ENCODE measurements around the gene TNPO3.
"Not testable (repeated sequence)": the region's sequence is repeated elsewhere in the genome, so short reads cannot be mapped to it uniquely, and the experiment has no call there.

Gene TNPO3

GRCh38 chr7:128916643-128916915 is 138.3 kb downstream of the TNPO3 start:
- DNase-seq (ENCODE audit: low read depth) = no peak
- TF ChIP-seq CTCF (IDR thresholded peaks at IDR 0.05; ENCODE audit: control insufficient read depth, extremely low read depth, insufficient read depth) = no peak
- no peak overlapping the region for H3K4me3 ChIP-seq (ENCODE audit: low read depth, low read length)

DNA sequence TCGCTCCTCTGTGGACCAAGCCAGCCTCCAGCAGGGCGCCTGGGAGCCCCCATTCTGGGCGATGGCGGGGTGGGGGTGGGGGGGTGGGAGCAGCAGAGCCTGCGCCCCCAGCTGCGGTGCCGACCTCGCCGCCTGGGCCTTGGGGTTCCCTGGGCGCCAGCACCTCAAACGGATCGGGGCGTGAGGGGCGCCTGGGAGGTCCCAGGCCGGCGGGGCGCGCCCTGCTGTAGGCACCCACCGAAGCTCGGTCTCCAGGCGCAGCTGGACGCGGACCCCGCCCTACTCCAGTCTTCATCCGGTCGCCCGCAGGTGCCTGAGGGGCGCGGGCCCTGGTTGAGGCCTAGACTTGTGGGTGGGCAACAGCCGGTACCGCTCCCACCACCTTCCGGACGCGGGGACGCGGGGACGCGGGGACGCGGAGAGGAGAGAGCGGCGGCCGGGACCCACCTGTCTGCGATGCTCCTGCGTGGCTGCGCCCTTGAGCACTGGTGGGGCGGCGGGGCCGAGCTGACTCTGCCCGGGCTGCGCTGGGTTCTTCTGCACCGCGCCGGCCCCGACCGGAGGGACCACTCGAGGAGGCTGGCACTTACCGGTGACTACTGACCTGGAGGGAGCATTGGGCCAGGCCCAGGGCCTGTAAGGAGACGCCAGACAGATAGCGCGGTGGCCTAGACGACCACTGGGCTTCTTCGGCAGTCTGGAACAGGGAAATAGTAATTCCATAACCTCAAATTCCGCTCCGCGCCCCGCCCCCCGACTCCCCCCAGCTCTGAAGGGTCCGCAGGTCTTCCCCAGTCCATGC is 138.9 kb downstream of the TNPO3 start:
- no peak for TF ChIP-seq CTCF (IDR thresholded peaks at IDR 0.05; ENCODE audit: control insufficient read depth, extremely low read depth, insufficient read depth)
- no peak overlapping the region for H3K4me3 ChIP-seq (ENCODE audit: low read depth, low read length)
- no peak for DNase-seq (ENCODE audit: low read depth)

GRCh38 chr7:128915271-128915819 is 139.6 kb downstream of the TNPO3 start:
- no peak for TF ChIP-seq CTCF (IDR thresholded peaks at IDR 0.05; ENCODE audit: control insufficient read depth, extremely low read depth, insufficient read depth)
- H3K4me3 ChIP-seq (ENCODE audit: low read depth, low read length) = no peak overlapping the region
- no peak for DNase-seq (ENCODE audit: low read depth)

GRCh38 chr7:128914566-128915151 is 140.3 kb downstream of the TNPO3 start:
- DNase-seq (ENCODE audit: low read depth) = no peak
- no peak for TF ChIP-seq CTCF (IDR thresholded peaks at IDR 0.05; ENCODE audit: control insufficient read depth, extremely low read depth, insufficient read depth)
- H3K4me3 ChIP-seq (ENCODE audit: low read depth, low read length) = no peak overlapping the region

DNA sequence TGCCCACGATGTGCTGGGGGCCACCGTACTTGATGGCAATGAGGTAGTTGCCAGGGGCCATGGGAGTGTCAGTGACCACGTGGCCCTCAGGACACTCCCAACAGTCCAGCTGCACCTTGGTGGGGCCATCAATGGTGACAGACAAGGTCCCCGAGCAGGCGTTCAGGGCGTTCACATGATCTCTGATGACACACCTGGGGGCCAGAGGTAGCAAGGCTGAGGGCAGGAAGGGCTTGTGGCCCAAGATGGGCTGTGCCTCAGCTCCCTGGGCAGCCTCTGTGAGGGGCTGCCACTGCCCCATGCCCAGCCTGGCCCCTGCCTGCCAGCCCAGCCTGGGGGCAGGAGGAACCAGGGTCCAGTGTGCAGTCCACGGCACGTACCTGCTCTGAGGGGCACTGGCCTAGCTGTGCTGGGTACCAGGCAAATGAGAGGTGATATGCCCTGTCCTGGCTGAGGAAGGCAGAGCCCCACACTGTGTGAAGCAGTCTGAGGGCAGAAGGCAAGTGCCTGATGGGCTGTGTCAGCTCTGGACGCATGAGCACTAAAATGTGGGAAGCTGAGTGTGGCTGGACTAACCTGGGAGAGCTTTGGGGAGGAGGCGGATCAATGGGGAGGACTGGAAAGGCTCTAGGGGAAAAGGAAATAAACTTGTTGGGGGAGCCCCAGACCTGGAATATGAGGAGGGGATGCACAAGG is 140.9 kb downstream of the TNPO3 start:
- no peak overlapping the region for H3K4me3 ChIP-seq (ENCODE audit: low read depth, low read length)
- no peak for TF ChIP-seq CTCF (IDR thresholded peaks at IDR 0.05; ENCODE audit: control insufficient read depth, extremely low read depth, insufficient read depth)
- no peak for DNase-seq (ENCODE audit: low read depth)

DNA sequence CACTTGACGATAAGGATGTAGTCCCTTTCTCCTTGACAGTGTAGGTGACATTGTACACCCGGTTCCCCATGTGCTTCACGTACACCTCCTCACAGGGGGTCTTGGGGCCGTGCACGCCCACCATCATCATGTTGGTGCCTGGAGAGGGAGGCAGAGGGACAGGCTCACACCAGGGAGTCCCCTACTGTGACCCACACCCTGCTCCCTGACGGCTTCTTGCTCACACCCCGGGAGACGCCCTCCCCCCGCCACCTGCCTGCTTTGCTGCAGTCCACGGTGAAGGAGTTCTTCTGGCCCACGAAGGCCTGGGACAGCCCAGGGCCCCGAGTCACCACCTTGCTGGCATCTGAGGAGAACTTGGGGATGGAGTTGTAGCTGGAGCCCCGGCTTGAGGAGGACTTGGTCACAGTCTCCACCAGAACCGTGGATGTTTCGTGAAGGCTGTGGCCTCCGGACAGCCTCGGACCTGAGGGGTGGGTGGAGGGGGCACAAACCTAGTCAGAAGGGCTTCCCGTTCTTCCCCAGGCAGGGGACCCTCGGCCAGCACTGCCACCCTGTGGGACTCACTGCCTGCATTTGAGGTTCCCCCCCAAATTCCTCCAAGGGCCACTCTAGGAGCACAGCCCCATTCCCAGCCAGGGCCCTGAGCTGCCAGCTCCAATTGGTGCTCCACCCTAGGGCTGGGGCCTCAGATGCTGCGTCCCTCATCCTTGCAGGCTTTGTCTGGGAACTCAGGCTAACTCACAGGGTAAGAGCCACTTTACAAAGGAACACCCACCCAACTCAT is 142.0 kb downstream of the TNPO3 start:
- not testable (repeated sequence) for DNase-seq (ENCODE audit: low read depth); H3K4me3 ChIP-seq (ENCODE audit: low read depth, low read length)

GRCh38 chr7:128912281-128912680 is 142.6 kb downstream of the TNPO3 start:
- no peak for DNase-seq (ENCODE audit: low read depth)
- TF ChIP-seq CTCF (IDR thresholded peaks at IDR 0.05; ENCODE audit: control insufficient read depth, extremely low read depth, insufficient read depth) = no peak
- no peak overlapping the region for H3K4me3 ChIP-seq (ENCODE audit: low read depth, low read length)
